ENCODE results near the gene ANKRD13D. TPM values are rescaled to one million over a fixed set of nuclear protein-coding genes. Genes with fewer than 3 reads are reported as not detected.

ANKRD13D gene
- total and polyA plus RNA-seq, 2 experiments from 2014 or later, result 20.3 to 30.8 TPM

- Histone ChIP-seq H3F3A (replicated peaks; ENCODE audit: low read depth) (0 out of 2 replicates have a peak, but pooled peaks cover 13% of the 10 kb centered on the region), H4K20me1 (replicated peaks; ENCODE audit: insufficient read depth) (no peaks in the 10 kb centered on the region), H2AFZ (no peak overlapping the region), H3K9me2 (ENCODE audit: insufficient read depth) (no peaks in the 10 kb centered on the region), H3K27me3 (ENCODE audit: insufficient read depth) (no peaks in the 10 kb centered on the region), H3K4me2 (no peak overlapping the region), H3K4me3 (no peak overlapping the region), H3K79me2 (replicated peaks; ENCODE audit: insufficient read depth) (no peaks in the 10 kb centered on the region), H3K4me1 (ENCODE audit: insufficient read depth) (peaks cover 10% of the 10 kb centered on the region), H3K36me3 (ENCODE audit: insufficient read depth) (peaks cover 8% of the 10 kb centered on the region; the same call in 1 of the 2 replicates), H3K27ac (ENCODE audit: low read depth) (no peak overlapping the region)
- TF ChIP-seq EZH2 (IDR thresholded peaks at IDR 0.05; ENCODE audit: low read depth, unreplicated experiment) (no peak), CTCF (conservative IDR thresholded peaks at IDR 0.05; ENCODE audit: low read depth in 2 of 2) (0 out of 4 replicates have a peak, but pooled peaks of 1 of the 2 experiments have one; percentile 9)
- Mint-ChIP-seq H3K36me3 (ENCODE audit: low read depth) (peaks cover 42% of the 10 kb centered on the region), H3K4me1 (peaks cover 17% of the 10 kb centered on the region), H3K27ac (no peak overlapping the region), H3K27me3 (ENCODE audit: insufficient read depth, low read depth, poor library complexity) (peaks cover 19% of the 10 kb centered on the region), H3K4me3 (no peak overlapping the region), H3K9me3 (peaks cover 10% of the 10 kb centered on the region)
- ATAC-seq (no peak), DNase-seq (ENCODE audit: low spot score) (no peak)
Measured at GRCh38 chr11:67291481-67292381, 2.6 kb downstream of the ANKRD13D start.

GRCh38 chr11:67292671-67293070 lies 3.6 kb downstream of the ANKRD13D start:
- no peak overlapping the region for H3K27ac Mint-ChIP-seq
- no peak overlapping the region for H3K4me2 ChIP-seq
- DNase-seq (ENCODE audit: low spot score), result no peak
- no peaks in the 10 kb centered on the region for H4K20me1 ChIP-seq (replicated peaks; ENCODE audit: insufficient read depth)
- H3K27me3 ChIP-seq (ENCODE audit: insufficient read depth), result no peaks in the 10 kb centered on the region
- H3K4me3 Mint-ChIP-seq, result no peak overlapping the region; the same call in 2 of the 3 replicates
- no peak overlapping the region for H3K4me3 ChIP-seq
- H3K9me3 Mint-ChIP-seq, result peaks cover 14% of the 10 kb centered on the region
- H3K79me2 ChIP-seq (replicated peaks; ENCODE audit: insufficient read depth), result no peaks in the 10 kb centered on the region
- H3K4me1 ChIP-seq (ENCODE audit: insufficient read depth), result peaks cover 6% of the 10 kb centered on the region
- no peak overlapping the region for H3K27ac ChIP-seq (ENCODE audit: low read depth)
- H3K36me3 Mint-ChIP-seq (ENCODE audit: low read depth), result peaks cover 45% of the 10 kb centered on the region
- H3K27me3 Mint-ChIP-seq (ENCODE audit: insufficient read depth, low read depth, poor library complexity), result peaks cover 13% of the 10 kb centered on the region
- peaks cover 8% of the 10 kb centered on the region; the same call in 1 of the 2 replicates for H3K36me3 ChIP-seq (ENCODE audit: insufficient read depth)
- no peak for TF ChIP-seq CREB1 (CRISPR knock-in tag; IDR thresholded peaks at IDR 0.05; ENCODE audit: low read depth)
- TF ChIP-seq EZH2phosphoT487 (IDR thresholded peaks at IDR 0.05; ENCODE audit: unreplicated experiment), result no peak
- TF ChIP-seq ZNF114 (CRISPR knock-in tag; IDR thresholded peaks at IDR 0.05), result no peak
- TF ChIP-seq POLR2AphosphoS5 (IDR thresholded peaks at IDR 0.05; ENCODE audit: low read depth), result no peak
- H3F3A ChIP-seq (replicated peaks; ENCODE audit: low read depth), result 0 out of 2 replicates have a peak, but pooled peaks cover 10% of the 10 kb centered on the region
- no peak overlapping the region for H2AFZ ChIP-seq
- H3K4me1 Mint-ChIP-seq, result peaks cover 10% of the 10 kb centered on the region
- ATAC-seq, result no peak
- no peaks in the 10 kb centered on the region for H3K9me2 ChIP-seq (ENCODE audit: insufficient read depth)

- Histone ChIP-seq H3K4me1 (ENCODE audit: insufficient read depth) (peaks cover 2% of the 10 kb centered on the region), H2AFZ (no peak overlapping the region), H3K36me3 (ENCODE audit: insufficient read depth) (peaks cover 8% of the 10 kb centered on the region; the same call in 1 of the 2 replicates), H3K4me2 (no peak overlapping the region), H4K20me1 (replicated peaks; ENCODE audit: insufficient read depth) (no peaks in the 10 kb centered on the region), H3K79me2 (replicated peaks; ENCODE audit: insufficient read depth) (no peaks in the 10 kb centered on the region), H3K27ac (ENCODE audit: low read depth) (no peak overlapping the region), H3K9me2 (ENCODE audit: insufficient read depth) (no peaks in the 10 kb centered on the region), H3K4me3 (no peak overlapping the region), H3F3A (replicated peaks; ENCODE audit: low read depth) (0 out of 2 replicates have a peak, but pooled peaks cover 5% of the 10 kb centered on the region), H3K27me3 (ENCODE audit: insufficient read depth) (no peaks in the 10 kb centered on the region)
- Mint-ChIP-seq H3K4me3 (no peak overlapping the region; the same call in 2 of the 3 replicates), H3K27ac (no peak overlapping the region), H3K9me3 (peaks cover 14% of the 10 kb centered on the region), H3K36me3 (ENCODE audit: low read depth) (peaks cover 41% of the 10 kb centered on the region), H3K27me3 (ENCODE audit: insufficient read depth, low read depth, poor library complexity) (peaks cover 11% of the 10 kb centered on the region), H3K4me1 (peaks cover 6% of the 10 kb centered on the region; the same call in 2 of the 3 replicates)
- DNase-seq (ENCODE audit: low spot score) (no peak), ATAC-seq (no peak)
- TF ChIP-seq ZNF462 (CRISPR knock-in tag; IDR thresholded peaks at IDR 0.05), result no peak
- no peak for TF ChIP-seq EZH2 (IDR thresholded peaks at IDR 0.05; ENCODE audit: low read depth, unreplicated experiment)
Measured at GRCh38 chr11:67293090-67293489, 4.0 kb downstream of the ANKRD13D start.
